ENCODE measurements around the gene TESK2.

DNA sequence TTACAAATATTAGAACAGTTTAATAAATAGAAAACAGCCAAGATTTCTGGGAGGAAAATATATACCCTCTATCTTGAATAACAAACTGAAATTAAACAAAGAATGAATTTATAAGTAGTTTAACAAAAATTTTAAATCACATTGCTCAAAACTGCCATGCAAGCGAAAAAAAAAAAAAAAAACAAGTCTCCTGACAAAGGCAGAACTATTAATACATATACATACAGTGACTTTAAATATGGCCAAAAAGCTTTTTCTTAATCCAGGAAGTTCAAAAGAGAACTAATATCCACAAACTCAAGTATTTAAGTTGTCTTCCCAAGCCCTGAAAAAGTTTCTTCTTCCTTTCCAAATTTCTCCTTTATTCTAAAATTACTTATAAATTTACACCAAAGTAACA is 87.2 kb downstream of the TESK2 start:
- no peak for TF ChIP-seq CTCF (IDR thresholded peaks at IDR 0.05)
- no peak for TF ChIP-seq EP300 (IDR thresholded peaks at IDR 0.05)
- TF ChIP-seq POLR2A (IDR thresholded peaks at IDR 0.05): no peak
- no peak for TF ChIP-seq POLR2AphosphoS5 (IDR thresholded peaks at IDR 0.05)

Measured in sigmoid colon (tissue), 4 donors.